K562 (cell line): ENCODE measurements around the gene RNU1-2. TPM values are rescaled to one million over a fixed set of nuclear protein-coding genes. Genes with fewer than 3 reads are reported as not detected.

Experiments used
- ATF1 ChIP-seq, 2 experiments: fragments of 450-650 bp in 1 of 2; IDR thresholded peaks; 2 replicates each; pipeline ENCODE4 v1.6.1; 2016; ENCODE audit warnings: missing compliant biosample characterization in 1 of 2, missing genetic modification characterization in 1 of 2
- BHLHE40 ChIP-seq: IDR thresholded peaks from 2 replicates; pipeline ENCODE4 v1.6.1; 2011; ENCODE audit warnings: low read length, improper control_type of control experiment
- FUS ChIP-seq: fragments of 200-400 bp; formaldehyde crosslinking; optimal IDR thresholded peaks from 2 replicates; pipeline ENCODE3; 2017; ENCODE audit warnings: low read depth, low read length
- MAFF ChIP-seq: IDR thresholded peaks from 2 replicates; pipeline ENCODE4 v1.6.1; 2012; ENCODE audit warnings: low read length, improper control_type of control experiment
- MCM3 ChIP-seq: fragments of 450-650 bp; IDR thresholded peaks from 2 replicates; pipeline ENCODE4 v1.6.1; 2016
- NFXL1 ChIP-seq: fragments of 450-650 bp; formaldehyde crosslinking; IDR thresholded peaks from 2 replicates; pipeline ENCODE4 v1.4.0; 2021; ENCODE audit warnings: mild to moderate bottlenecking
- RBFOX2 ChIP-seq: fragments of 200-400 bp; formaldehyde crosslinking; IDR thresholded peaks from 2 replicates; pipeline ENCODE4 v1.6.1; 2017; ENCODE audit warnings: low read depth, mild to moderate bottlenecking, low read length, moderate library complexity
- SMAD2 ChIP-seq: fragments of 150-350 bp; IDR thresholded peaks from 2 replicates; pipeline ENCODE4 v1.6.1; 2014; ENCODE audit warnings: low read depth, mild to moderate bottlenecking, low read length
- ZNF584 ChIP-seq: fragments of 200-800 bp; sonication (Bioruptor generic); IDR thresholded peaks from 2 replicates; pipeline ENCODE4 v1.6.1; 2016; ENCODE audit warnings: low read depth, mild to moderate bottlenecking, missing genetic modification characterization, missing compliant biosample characterization
- ZNF699 ChIP-seq: fragments of 250-450 bp; sonication (Bioruptor Pico); IDR thresholded peaks from 2 replicates; pipeline ENCODE4 v1.8.0; 2021; ENCODE audit warnings: mild to moderate bottlenecking, moderate library complexity; ENCODE audit not compliant: insufficient replicate concordance
- polyA plus RNA-seq, 8 experiments: library from polyadenylated mRNA; depleted of rRNA in 4 of 8; stranded (reverse) in 5 of 8; unstranded in 3 of 8; fragments of >200 nt; fragmentation: Nextera tagmentation in 2 of 8; fragmentation: Illumina TruSeq in 1 of 8; extraction: Ambion mirVana in 2 of 8; extraction: Trizol in 1 of 8; gene quantifications; 2 replicates each; pipeline versions ENCODE4 v1.2.1 to v1.2.3, GENCODE V29; 2011 to 2014; ENCODE audit warnings: inconsistent platforms in 1 of 8, missing spikeins in 1 of 8
- total RNA-seq, 7 experiments: library from RNA; depleted of rRNA in 6 of 7; stranded (reverse); fragments of >200 nt in 6 of 7; fragmentation: Illumina TruSeq in 2 of 7; extraction: Trizol in 2 of 7; gene quantifications; 2 replicates each; pipeline versions ENCODE4 v1.2.1 to v1.2.3, GENCODE V29; 2011 to 2021; ENCODE audit warnings: low replicate concordance in 1 of 7
- TF ChIP-seq, protein P1 (sequence below), 3 experiments: fragments of 200-800 bp in 1 of 3; sonication (Bioruptor generic) in 1 of 3; sonication (generic) in 1 of 3; formaldehyde crosslinking in 1 of 3; IDR thresholded peaks; 2 replicates each; pipeline versions ENCODE4 v1.6.1 to v1.8.0; 2016 to 2022; ENCODE audit warnings: mild to moderate bottlenecking in 2 of 3, missing compliant biosample characterization in 2 of 3, missing genetic modification characterization in 2 of 3, missing genetic modification reagents in 1 of 3
- TF ChIP-seq, protein P2 (sequence below): fragments of 450-650 bp; formaldehyde crosslinking; IDR thresholded peaks from 2 replicates; pipeline ENCODE4 v1.4.0; 2020; ENCODE audit warnings: mild to moderate bottlenecking
- TF ChIP-seq, protein P3 (sequence below): fragments of 450-650 bp; IDR thresholded peaks from 2 replicates; pipeline ENCODE4 v1.6.1; 2018; ENCODE audit warnings: mild to moderate bottlenecking, low read depth; ENCODE audit not compliant: partially characterized antibody
- TF ChIP-seq, protein P4 (sequence below): fragments of 450-650 bp; formaldehyde crosslinking; conservative IDR thresholded peaks from 2 replicates; pipeline ENCODE4 v1.4.0; 2022; ENCODE audit warnings: mild to moderate bottlenecking, missing genetic modification characterization
- TF ChIP-seq, protein P5 (sequence below): IDR thresholded peaks from 3 replicates; pipeline ENCODE4 v1.6.1; 2011; ENCODE audit warnings: borderline replicate concordance, mild to moderate bottlenecking, moderate library complexity; ENCODE audit not compliant: insufficient read length; ENCODE audit errors: extremely low read depth
- TF ChIP-seq, protein P6 (sequence below), 2 experiments: fragments of 450-650 bp in 1 of 2; sonication (generic) in 1 of 2; formaldehyde crosslinking; conservative IDR thresholded peaks; 2 replicates each; pipeline versions ENCODE4 v1.4.0 to v1.8.1; 2020 to 2022; ENCODE audit warnings: mild to moderate bottlenecking in 1 of 2, missing genetic modification reagents in 1 of 2
- TF ChIP-seq, protein P7 (sequence below): fragments of 250-450 bp; sonication (Bioruptor Pico); IDR thresholded peaks from 2 replicates; pipeline ENCODE4 v1.8.0; 2021; ENCODE audit warnings: moderate library complexity, mild to moderate bottlenecking, inconsistent platforms

Gene RNU1-2
- total and polyA plus RNA-seq, 9 of the 15 experiments (the other 6 are each of a cell fraction or from before 2014, with no cell fraction given) = under 0.01 to 32,823 (median 2,538) TPM; not detected in 4

GRCh38 chr1:16905110-16905867 is 9.5 kb downstream of the RNU1-2 start (continued):
- TF ChIP-seq, protein P1, sequence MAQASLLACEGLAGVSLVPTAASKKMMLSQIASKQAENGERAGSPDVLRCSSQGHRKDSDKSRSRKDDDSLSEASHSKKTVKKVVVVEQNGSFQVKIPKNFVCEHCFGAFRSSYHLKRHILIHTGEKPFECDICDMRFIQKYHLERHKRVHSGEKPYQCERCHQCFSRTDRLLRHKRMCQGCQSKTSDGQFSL (CRISPR knock-in tag; IDR thresholded peaks at IDR 0.05) = 0 out of 2 replicates have a peak, but pooled peaks have one; percentile 50
- TF ChIP-seq, protein P1 (tag; IDR thresholded peaks at IDR 0.05) = no peak; a peak in 1 of 4 replicates
- TF ChIP-seq MCM3 (no peak), ZNF699 (CRISPR knock-in tag) (no peak), NFXL1 (CRISPR knock-in tag) (peak; percentile 99), FUS (peak; percentile 100), RBFOX2 (peak; percentile 99), BHLHE40 (peak; percentile 38; the same call in 1 of the 2 replicates), SMAD2 (no peak), MAFF (peak; percentile 89), ATF1 (CRISPR knock-in tag; IDR thresholded peaks at IDR 0.05) (no peak), ATF1 (tag; IDR thresholded peaks at IDR 0.05) (peak; percentile 96), ZNF584 (CRISPR knock-in tag) (no peak)
- TF ChIP-seq, protein P2, sequence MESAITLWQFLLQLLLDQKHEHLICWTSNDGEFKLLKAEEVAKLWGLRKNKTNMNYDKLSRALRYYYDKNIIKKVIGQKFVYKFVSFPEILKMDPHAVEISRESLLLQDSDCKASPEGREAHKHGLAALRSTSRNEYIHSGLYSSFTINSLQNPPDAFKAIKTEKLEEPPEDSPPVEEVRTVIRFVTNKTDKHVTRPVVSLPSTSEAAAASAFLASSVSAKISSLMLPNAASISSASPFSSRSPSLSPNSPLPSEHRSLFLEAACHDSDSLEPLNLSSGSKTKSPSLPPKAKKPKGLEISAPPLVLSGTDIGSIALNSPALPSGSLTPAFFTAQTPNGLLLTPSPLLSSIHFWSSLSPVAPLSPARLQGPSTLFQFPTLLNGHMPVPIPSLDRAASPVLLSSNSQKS (CRISPR knock-in tag) = peak; percentile 99
- TF ChIP-seq, protein P3, sequence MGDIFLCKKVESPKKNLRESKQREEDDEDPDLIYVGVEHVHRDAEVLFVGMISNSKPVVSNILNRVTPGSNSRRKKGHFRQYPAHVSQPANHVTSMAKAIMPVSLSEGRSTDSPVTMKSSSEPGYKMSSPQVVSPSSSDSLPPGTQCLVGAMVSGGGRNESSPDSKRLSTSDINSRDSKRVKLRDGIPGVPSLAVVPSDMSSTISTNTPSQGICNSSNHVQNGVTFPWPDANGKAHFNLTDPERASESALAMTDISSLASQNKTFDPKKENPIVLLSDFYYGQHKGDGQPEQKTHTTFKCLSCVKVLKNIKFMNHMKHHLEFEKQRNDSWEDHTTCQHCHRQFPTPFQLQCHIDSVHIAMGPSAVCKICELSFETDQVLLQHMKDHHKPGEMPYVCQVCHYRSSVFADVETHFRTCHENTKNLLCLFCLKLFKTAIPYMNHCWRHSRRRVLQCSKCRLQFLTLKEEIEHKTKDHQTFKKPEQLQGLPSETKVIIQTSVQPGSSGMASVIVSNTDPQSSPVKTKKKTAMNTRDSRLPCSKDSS = no peak
- TF ChIP-seq, protein P4, sequence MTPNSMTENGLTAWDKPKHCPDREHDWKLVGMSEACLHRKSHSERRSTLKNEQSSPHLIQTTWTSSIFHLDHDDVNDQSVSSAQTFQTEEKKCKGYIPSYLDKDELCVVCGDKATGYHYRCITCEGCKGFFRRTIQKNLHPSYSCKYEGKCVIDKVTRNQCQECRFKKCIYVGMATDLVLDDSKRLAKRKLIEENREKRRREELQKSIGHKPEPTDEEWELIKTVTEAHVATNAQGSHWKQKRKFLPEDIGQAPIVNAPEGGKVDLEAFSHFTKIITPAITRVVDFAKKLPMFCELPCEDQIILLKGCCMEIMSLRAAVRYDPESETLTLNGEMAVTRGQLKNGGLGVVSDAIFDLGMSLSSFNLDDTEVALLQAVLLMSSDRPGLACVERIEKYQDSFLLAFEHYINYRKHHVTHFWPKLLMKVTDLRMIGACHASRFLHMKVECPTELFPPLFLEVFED (CRISPR knock-in tag) = peak; percentile 100
- TF ChIP-seq, protein P5, sequence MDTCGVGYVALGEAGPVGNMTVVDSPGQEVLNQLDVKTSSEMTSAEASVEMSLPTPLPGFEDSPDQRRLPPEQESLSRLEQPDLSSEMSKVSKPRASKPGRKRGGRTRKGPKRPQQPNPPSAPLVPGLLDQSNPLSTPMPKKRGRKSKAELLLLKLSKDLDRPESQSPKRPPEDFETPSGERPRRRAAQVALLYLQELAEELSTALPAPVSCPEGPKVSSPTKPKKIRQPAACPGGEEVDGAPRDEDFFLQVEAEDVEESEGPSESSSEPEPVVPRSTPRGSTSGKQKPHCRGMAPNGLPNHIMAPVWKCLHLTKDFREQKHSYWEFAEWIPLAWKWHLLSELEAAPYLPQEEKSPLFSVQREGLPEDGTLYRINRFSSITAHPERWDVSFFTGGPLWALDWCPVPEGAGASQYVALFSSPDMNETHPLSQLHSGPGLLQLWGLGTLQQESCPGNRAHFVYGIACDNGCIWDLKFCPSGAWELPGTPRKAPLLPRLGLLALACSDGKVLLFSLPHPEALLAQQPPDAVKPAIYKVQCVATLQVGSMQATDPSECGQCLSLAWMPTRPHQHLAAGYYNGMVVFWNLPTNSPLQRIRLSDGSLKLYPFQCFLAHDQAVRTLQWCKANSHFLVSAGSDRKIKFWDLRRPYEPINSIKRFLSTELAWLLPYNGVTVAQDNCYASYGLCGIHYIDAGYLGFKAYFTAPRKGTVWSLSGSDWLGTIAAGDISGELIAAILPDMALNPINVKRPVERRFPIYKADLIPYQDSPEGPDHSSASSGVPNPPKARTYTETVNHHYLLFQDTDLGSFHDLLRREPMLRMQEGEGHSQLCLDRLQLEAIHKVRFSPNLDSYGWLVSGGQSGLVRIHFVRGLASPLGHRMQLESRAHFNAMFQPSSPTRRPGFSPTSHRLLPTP = no peak
- TF ChIP-seq, protein P6, sequence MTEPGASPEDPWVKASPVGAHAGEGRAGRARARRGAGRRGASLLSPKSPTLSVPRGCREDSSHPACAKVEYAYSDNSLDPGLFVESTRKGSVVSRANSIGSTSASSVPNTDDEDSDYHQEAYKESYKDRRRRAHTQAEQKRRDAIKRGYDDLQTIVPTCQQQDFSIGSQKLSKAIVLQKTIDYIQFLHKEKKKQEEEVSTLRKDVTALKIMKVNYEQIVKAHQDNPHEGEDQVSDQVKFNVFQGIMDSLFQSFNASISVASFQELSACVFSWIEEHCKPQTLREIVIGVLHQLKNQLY (CRISPR knock-in tag; conservative IDR thresholded peaks at IDR 0.05) = peak in 1 of 2 experiments; percentile 99; a peak in 2 of 4 replicates
- TF ChIP-seq, protein P7, sequence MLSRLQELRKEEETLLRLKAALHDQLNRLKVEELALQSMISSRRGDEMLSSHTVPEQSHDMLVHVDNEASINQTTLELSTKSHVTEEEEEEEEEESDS = peak; percentile 97
